Fibroblast of skin of left biceps (primary cell): ENCODE results near the gene IPO13.

Experiments
- DNase-seq, 2 experiments: peaks; one replicate each; pipeline ENCODE4 v3.0.0-alpha.2; 2013; ENCODE audit warnings: low read depth in 2 of 2

The IPO13 gene

GRCh38 chr1:43973981-43974442 is 27.3 kb downstream of the IPO13 start:
- DNase-seq: no peak

- DNase-seq: peak; percentile 68 to 74
These were observed 27.9 kb downstream of the IPO13 start, which contains the start of gene ATP6V0B for GRCh38 chr1:43974443-43975248. ATP6V0B (plus strand) TSS chr1:43974960; CDS start chr1:43975041, 81 bp downstream.

- DNase-seq: no peak
These were observed 28.7 kb downstream of the IPO13 start for GRCh38 chr1:43975249-43975961.

GRCh38 chr1:43976045-43976444 is 29.3 kb downstream of the IPO13 start:
- no peak for DNase-seq

DNA sequence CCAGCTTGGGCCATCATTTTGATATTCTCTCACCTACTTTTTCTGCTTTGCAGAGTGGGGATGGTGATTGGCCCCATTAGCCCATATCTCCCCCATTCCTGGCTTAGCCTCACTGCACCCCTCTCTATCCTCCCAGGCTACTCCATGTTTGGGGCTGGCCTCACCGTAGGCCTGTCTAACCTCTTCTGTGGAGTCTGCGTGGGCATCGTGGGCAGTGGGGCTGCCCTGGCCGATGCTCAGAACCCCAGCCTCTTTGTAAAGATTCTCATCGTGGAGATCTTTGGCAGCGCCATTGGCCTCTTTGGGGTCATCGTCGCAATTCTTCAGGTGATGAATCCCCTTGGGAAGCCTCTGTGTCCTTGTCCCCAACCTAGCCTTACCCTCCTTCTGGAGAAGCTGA is 30.1 kb downstream of the IPO13 start:
- no peak for DNase-seq

DNA sequence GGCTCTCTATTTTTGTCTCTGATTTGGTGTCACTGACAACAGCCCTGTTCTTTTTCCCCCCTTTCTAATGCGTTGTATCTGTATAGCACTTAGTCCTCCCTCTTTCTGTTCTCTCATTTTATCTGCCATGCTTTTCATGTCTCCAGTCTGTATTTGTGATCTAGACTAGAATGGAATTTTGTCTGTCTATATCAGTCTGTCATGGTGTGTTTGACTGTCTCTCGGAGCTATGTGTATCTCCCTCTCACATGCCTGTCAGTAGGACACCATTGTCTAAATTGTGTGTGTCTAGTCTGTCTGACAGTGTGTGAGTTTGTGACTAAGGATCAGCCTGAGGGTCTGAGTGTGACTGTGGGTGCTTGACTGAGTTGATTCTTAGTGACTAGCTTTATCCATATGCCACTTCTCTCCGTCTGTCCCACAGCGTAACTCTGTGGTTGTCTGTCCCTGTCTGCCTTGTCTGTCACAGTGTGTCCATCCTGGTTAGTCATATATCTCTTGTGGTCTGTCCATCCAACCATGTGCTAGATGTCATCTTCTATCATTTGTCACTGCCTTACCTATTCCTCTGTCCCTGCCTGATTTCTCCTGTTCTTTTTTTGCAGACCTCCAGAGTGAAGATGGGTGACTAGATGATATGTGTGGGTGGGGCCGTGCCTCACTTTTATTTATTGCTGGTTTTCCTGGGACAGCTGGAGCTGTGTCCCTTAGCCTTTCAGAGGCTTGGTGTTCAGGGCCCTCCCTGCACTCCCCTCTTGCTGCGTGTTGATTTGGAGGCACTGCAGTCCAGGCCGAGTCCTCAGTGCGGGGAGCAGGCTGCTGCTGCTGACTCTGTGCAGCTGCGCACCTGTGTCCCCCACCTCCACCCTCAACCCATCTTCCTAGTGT is 30.9 kb downstream of the IPO13 start:
- no peak for DNase-seq

- no peak for DNase-seq
These were observed 31.5 kb downstream of the IPO13 start for GRCh38 chr1:43978264-43978550.

DNA sequence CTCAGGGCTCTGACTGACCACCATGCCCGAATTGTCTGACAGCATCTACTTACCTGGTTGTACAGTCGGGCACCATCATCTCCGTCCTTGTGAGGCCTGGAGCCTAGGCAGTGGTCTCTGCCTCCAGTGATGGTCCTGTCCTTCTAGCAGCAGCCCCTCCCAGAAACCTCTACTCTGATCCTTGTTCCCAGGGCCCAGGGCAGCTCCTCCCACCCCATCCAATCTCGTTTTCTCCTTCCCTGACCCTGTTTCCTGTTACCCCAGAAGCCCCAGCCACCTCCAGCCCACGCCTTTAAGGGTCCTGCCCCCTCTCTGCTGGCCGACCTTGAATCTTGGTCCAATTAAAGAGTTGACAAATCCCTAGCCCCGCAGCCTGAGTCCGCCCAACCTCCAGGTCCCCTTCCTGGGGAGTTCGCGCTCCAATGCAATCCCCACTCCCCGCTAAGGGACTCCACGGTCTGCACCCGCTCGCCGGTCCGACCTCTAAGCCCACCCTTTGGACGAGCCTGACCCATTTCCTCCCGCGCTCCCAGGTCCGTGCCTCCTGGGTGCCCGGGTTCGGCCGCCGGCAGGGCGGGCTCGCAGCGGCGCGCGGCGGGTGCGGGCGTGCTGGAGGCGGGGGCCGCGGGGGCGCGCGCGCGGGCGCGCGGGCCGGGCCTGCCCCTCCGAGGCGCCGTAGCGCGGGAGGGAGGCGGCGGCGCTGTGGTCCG is 32.0 kb downstream of the IPO13 start, which contains the start of gene B4GALT2:
Gene B4GALT2 (plus strand): TSS at position 660 of the 710 bp plus-strand sequence. CDS start 1,951 bp downstream, outside the sequence.
- no peak for DNase-seq

- no peak for DNase-seq
These were observed 32.4 kb downstream of the IPO13 start for GRCh38 chr1:43979261-43979527.

- DNase-seq: no peak
These were observed 32.9 kb downstream of the IPO13 start for GRCh38 chr1:43979528-43980254.

DNA sequence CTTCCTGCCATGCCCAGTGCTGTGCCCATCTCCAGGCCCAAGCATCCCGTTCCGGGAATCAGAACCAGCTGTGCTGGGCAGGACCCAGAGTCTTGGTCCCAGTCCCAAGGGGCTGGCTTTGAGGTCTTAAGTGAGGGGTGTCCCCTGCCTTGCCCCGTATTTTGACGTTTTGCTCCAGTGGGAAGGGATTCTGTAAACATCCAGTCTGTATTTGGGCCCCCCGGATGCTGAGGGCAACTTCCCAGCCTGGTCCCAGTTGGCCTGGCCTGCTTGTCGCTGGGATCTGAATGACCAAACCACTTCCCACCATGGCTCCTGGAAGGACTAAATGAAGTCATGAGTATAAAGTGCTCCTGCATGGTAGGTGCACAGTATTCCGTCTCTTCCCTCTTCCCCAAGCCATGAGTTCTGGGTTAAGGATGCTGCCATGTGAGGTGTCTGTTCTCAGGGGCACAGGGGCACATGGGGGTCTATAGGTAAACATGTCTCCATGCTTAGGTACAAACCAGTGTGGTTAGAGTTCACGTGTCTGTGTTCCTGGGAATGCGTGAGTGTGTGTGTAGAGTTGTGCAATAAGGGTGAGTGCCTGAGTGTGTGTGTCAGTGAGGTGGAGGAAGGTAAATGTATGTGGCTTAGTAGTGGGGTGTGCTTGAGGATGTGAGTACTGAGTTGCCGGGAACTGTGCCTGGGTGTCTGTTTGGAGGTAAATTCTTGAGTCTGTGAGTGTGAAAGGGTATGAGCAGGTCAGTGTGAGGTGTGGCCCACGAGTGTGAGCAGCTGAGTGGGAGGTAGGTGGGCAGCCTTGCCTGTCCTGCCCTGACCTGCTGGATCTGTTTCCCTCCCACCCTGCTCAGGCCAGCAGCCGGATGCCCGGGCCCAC is 33.7 kb downstream of the IPO13 start:
- DNase-seq: no peak

GRCh38 chr1:43981135-43981491 is 34.4 kb downstream of the IPO13 start:
- no peak for DNase-seq

DNA sequence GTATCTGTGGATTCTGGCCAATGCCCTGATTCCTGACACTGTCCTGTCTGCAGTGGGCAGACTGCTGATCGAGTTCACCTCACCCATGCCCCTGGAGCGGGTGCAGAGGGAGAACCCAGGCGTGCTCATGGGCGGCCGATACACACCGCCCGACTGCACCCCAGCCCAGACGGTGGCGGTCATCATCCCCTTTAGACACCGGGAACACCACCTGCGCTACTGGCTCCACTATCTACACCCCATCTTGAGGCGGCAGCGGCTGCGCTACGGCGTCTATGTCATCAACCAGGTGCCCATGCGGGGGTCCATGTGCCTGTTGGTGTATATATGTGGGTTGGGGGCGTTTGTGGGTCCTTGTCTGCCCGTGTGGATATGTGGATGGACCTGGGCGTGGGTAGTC is 34.9 kb downstream of the IPO13 start:
- DNase-seq: no peak

DNA sequence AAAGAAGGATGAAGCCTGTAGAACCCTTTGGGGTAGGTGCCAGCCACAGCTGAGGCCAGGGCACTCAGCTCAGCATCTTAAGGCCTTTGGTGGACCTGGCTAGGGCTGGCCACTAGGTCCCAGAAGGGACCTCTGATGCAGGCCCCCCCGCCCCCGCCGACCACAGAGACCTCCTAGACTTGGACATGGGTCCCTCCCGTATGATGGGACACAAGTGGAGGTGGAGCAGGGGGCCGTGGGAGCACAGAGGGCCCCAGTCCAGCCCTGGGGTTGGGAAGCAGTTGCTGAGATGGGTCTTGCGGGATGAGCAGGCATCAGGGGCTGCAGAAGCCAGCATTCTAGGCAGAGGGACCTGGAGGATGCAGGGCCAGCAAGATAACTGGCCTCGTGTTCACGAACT is 35.5 kb downstream of the IPO13 start:
- DNase-seq: no peak

- no peak for DNase-seq
These were observed 36.1 kb downstream of the IPO13 start for GRCh38 chr1:43982808-43983207.

DNA sequence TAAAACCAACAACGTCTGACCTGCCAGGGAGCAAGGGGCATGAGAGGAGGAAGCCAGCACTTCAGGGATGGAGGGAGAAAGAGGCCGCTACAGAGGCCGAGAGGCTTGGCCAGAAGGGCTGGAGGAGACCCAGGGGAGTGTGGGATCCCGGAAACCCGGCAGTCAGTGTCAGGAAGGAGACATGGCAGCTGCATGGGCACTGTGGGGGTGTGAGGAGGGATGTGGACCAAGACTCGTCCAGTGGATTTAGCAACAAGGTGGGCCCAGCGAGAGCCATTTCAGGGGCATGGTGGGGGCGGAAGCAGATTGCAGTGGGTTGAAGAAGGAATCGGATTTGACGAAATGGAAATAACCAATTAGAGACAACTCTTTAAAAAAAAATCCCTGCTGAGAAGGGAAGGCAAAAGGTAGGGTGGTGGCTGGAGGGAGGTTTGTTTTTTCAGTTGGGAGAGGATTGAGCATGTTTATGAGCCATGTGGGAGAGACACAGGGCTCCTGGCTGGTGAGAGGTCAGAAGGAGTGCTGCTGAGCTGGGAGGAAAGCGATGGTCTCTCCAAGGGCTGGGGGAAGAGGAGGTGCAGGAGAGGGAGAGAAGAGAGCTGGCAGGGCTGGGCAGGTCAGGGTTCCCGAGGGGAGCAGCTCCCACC is 36.6 kb downstream of the IPO13 start:
- no peak for DNase-seq

DNA sequence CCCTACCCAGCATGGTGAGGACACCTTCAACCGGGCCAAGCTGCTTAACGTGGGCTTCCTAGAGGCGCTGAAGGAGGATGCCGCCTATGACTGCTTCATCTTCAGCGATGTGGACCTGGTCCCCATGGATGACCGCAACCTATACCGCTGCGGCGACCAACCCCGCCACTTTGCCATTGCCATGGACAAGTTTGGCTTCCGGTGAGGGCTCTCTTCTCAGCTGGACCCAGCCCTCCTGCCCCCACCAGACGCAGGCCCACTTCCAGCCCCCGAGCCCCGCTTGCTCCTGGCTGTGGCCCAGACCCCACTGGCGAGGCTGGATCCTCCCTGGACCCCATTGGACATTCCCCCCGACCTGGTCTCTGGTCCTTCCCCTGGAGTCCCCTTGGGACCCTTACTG is 38.1 kb downstream of the IPO13 start:
- DNase-seq: no peak

DNA sequence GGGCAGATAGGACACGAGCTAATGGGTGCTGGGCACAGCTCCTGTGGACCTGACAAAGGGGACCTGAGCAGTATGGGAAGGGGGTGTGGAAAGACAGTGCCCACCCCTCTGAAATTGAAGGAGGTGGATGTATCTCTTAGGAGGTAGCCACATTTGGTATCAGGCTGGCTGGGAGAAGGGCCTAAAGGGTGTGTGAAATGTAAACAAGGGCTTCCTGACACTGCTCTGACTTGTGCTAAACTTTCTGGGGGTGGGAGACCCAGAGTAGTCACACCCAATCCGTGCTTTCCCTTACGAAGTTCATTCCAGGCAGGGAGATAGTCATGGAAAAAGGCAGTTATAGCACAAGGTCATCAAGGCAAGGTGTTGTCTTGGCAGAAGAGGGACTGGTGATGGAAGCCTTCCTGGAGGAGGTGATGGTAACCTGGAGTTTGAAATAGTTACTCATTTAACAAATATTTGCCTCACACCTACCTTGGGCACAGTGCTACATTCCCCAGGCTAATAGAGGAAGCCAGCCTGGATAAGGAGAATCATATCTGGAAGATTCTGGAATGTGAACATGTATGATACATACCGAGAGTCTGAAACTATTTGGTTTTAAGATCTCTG is 39.3 kb downstream of the IPO13 start:
- no peak for DNase-seq

GRCh38 chr1:43986712-43987111 is 40.0 kb downstream of the IPO13 start:
- no peak for DNase-seq
